GM21786 (cell line): ENCODE data around the gene MADD.

Experiments used
- ATAC-seq: cut with Tn5 transposase; IDR thresholded peaks from one replicate; pipeline ENCODE4 v1.9.1; 2021; ENCODE audit not compliant: unreplicated experiment

MADD gene

GRCh38 chr11:47356129-47356997 lies 86.4 kb downstream of the MADD start:
- ATAC-seq, result no peak

GRCh38 chr11:47356998-47357329 lies 87.0 kb downstream of the MADD start:
- ATAC-seq, result no peak

DNA sequence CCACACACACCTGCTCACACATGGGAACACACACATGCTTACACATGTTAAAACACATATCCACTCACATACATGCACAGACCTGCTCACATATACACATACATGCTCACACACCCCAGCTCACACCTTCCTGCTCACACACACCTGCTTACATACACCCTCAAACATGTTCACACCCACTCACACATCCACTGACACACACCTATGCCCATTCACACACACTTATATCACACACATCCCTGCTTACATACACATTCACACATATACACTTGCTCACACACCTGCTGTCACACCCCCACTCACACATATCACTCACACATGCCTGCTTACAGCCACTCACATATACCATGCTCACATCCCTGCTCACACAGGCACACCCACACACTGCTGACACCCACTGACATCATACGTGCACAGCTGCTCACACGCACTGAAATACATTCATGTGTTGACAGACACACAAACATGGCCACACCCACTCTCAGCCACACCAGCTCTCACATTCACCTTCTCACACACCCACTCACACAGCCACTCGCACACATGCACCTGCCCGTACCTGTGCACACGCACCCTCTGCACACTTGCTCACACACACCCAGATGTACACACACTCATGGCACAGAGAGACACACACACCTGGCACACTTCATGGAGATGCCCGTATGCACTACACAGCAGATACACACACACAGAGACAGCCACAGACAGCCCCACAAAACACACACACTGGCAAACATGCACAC lies 88.2 kb downstream of the MADD start:
- ATAC-seq, result no peak

DNA sequence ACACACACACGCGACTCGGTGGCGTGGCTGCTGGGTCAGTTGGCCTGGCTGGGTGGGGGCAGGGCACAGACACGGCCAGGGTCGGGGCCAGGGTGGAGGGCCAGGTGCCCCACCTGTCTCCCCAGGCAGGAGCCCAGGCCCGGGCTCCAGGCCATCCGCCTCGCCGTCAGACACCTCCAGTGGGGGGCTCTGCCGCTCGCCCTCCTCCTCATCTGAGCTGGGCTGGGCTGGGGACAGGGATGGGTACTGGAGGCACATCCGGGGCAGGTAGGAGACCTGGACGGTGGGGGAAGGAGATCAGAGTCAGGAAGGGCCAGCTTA lies 88.8 kb downstream of the MADD start:
- ATAC-seq, result no peak

GRCh38 chr11:47359162-47359561 lies 89.2 kb downstream of the MADD start:
- no peak for ATAC-seq

DNA sequence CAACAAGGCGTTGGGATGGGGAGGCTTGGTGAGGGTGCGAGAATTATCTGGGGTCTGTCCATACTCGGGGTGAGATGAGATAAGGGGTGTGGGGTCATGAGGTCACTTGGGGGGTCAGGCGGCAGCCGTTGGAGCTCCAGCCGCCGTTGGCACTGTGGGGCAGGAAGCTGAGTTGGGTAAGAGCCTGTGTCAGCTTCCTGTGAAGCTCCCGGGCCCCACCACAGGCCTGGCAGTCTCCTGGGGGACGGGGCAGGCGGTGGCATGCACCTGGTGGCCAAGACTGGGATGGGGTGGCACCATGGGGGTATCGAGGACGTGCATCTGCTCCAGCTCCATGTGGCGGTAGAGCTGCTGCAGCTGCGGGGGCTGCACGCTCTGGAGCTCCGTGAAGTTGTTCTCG lies 89.7 kb downstream of the MADD start:
- ATAC-seq, result no peak

DNA sequence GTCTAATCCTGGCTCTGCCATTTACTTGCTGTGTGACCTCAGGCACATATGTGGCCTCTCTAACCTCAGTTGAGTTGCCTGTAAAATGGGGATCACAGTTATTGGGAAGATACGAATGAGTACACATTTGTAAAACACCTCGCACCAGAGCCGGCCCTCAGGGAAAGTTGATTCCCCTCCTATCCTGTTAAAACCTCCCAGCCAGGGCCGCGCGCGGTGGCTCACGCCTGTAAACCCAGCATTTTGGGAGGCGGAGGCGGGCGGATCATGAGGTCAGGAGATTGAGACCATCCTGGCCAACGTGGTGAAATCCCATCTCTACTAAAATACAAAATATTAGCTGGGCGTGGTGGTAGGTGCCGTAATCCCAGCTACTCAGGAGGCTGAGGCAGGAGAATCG lies 90.4 kb downstream of the MADD start:
- ATAC-seq, result no peak

DNA sequence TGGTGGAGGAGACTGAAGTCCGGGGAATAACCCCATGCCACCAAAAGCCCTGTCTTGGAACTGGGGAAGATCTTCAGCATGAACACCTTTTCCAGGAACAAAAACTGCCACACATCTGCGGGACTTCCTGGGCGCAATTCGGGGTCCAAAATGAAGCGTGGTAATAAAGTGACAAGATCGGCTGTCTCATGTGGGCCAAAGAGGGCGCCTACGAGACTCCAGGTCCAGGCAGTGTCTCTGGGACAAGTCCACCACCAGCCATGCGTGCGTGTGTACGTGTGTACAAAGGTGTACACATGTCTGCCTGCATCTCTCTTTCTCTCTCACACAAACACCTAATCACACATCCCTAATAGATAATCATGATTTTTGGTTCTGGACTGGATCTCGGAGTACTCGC lies 91.5 kb downstream of the MADD start:
- ATAC-seq, result no peak

DNA sequence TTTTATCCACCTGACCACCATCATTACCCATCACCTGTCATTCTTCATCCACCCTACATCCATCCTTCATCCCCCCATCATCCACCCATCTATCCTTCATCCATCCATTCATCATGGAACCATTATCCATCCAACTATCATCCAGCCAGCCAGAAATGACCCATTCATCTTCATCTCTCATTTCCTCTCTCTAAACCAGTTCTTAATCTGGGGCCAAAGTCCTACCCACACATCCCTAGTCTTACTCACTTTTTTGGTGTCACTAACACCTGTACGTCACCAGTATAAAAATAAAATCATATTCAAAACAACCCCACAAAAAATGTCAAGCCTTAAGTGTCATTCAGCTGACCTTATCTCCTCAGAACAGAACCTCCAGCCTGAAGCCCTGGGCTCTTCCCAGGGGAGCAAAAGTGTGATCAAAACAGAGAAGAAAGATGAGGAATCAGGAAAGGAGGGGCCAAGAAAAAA lies 96.1 kb downstream of the MADD start:
- ATAC-seq, result no peak

DNA sequence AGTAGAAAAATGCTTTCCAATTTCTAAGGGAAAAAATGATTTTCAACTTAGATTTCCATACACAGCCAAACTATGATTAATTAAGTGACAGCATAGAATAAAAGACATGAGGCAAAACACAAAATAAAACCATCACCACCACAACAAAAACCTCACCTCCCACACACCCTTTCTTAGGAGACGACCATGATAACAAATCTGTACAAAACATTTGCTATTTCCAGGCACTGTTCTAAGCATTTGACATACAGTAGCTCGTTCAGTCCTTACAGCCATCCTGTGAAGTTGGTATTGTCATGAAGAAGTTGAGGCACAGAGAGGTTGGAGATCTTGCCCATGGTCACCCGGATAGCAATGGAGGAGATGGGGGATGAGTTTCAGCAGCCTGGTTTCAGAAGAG lies 99.7 kb downstream of the MADD start:
- ATAC-seq, result no peak

- no peak for ATAC-seq
Observed at GRCh38 chr11:47372422-47372821, 102.5 kb downstream of the MADD start.

- no peak for ATAC-seq
Observed at GRCh38 chr11:47373876-47374719, 104.2 kb downstream of the MADD start.

DNA sequence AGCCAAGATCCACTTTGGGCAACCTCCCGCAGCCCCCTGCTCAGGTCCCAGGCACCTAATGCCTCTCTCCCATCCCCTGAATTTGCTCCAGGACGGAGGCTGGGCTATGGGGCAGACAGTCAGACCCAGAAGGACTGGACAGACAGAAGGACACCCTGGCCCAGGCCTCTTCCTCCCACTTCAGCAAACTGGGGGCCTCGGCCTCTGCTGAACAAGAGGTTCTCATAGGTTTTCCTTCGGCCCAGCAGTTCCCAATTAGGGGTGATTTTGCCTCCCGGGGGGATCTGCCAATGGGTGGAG lies 104.7 kb downstream of the MADD start:
- no peak for ATAC-seq

DNA sequence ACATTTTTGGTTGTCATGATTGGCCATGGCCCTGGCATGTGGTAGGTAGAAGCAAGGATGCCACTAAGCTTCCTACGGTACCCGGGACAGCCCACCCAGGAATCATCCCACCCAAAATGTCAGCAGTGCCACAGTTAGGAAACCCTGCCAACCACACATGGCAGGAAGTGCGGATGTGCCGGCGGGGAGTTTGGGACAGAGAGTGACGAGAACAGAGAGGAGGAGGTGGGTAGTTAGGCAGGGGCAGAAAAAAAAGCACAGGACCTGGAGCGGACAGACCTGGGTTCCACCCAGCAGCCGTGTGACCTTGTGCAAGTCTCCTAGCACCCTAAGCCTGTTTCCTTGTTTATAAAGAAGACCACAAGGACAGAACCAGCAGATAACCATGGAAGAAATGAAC lies 105.1 kb downstream of the MADD start:
- ATAC-seq, result no peak

GRCh38 chr11:47375546-47376085 lies 105.7 kb downstream of the MADD start:
- ATAC-seq, result no peak

- ATAC-seq, result no peak
Observed at GRCh38 chr11:47376107-47376524, 106.2 kb downstream of the MADD start.

DNA sequence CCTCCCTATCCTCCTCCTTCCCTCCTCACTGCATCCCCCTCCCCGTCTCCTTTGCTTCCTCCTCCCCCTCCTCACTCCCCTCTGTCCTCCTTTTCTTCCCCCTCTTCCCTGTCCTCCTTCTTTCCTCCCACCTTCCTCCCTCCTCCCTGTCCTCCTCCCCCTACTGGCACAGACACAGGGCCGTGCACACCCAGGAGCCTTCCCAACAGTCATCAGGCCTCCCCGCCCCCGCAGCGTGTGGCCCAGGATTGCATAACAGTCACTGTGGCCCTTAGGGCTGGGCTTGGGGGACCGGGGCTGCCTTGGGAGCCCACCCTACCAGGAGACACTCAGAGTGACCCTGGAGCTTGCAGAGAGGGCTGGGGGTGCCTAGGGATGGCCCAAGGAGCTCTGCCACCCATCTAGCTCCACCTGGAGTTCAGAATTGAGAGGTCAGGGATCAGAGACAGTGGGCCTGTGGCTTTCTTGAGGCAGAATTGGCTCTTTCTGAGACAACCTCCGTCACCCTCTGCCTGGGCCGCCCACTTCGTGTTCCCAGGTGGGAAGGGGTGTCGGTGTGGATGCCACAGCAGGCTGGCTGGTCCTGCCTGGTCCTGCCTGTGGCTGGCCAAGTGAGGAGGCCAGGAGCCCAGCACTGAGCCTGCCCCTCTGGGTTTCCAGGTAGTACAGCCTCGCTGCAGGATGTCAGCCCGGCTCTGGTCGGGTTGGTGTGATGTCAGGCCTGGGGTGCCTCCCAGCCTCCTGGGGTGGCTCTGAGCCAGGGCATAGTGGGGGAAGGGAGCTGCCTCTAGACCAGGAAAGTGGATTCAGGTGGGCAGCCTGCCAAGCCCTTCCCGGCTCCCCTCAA lies 106.8 kb downstream of the MADD start:
- no peak for ATAC-seq

DNA sequence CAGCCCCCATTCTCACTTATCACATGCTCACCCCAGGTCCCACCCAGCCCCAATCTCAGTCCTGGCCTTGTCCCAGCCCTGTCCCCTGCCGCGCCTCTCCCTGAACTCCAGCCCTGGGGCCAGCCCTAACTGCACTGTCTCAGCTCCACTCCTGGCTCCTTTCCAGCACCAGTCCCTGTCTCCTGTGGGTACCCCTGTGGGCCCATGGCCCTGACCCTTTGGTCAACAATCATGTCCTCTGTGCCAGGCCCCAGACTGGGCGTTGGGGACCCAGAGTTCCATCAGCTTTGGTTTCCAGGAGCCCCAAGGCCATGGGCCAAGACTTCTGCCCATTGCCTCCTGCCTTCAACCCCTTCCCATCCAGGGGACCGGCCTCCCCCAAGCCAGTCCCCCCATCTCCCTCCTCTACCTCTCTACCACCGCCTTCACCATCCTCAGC lies 107.7 kb downstream of the MADD start:
- ATAC-seq, result no peak

DNA sequence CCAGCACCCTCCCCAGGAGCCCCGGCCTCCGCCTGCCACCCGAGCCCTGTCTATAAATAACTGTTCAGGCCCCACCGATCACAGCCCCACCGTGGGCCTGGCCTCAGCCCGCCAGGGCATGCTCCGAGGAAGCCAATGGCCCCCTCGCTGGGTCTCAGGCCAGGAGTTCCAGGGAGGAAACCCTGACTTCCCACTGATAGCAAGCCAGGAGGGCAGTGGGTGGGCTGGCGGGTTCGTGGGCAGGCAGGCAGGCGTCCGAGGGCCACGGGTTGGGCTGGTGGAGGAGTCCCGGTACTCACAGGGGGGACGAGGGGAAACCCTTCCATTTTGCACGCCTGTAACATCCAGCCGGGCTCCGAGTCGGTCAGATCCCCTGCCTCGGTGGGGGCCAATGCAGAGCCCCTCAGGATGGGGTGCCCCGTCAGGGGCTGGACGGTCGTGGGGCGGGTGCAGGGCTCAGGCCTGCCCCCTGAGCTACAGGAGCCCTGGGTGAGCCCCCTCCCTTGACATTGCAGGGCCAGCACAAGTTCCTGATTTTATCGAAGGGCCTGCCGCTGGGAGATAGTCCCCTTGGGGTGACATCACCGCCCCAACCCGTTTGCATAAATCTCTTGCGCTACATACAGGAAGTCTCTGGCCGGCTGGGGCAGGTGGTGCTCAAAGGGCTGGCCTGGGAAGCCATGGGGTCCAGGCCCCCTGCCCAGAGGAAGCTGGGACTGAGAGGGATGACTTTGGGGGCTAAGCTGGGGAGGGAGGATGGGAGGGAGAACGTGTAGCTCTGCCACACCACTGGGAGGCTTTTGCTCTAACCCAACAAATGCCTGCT lies 108.3 kb downstream of the MADD start, which contains the start of gene SPI1:
SPI1 (minus strand) TSS at position 538 of the 826 bp plus-strand sequence; CDS start at position 344, 194 bp downstream.
- ATAC-seq, result peak; percentile 84

- no peak for ATAC-seq
Observed at GRCh38 chr11:47378836-47379170, 108.9 kb downstream of the MADD start.
